GM18868 (cell line): ENCODE data around the gene SCN1B.
"Not testable (repeated sequence)": the region's sequence is repeated elsewhere in the genome, so short reads cannot be mapped to it uniquely, and the experiment has no call there.

Source experiments
- ATAC-seq: cut with Tn5 transposase; IDR thresholded peaks from one replicate; pipeline ENCODE4 v1.9.1; 2021; ENCODE audit warnings: mild to moderate bottlenecking, moderate library complexity; ENCODE audit not compliant: unreplicated experiment

The SCN1B gene

GRCh38 chr19:35015954-35016351, 14.3 kb upstream of the SCN1B start:
- ATAC-seq, result no peak

GRCh38 chr19:35017507-35017906, 12.8 kb upstream of the SCN1B start:
- ATAC-seq, result no peak

GRCh38 chr19:35018379-35018778, 11.9 kb upstream of the SCN1B start:
- no peak for ATAC-seq

- no peak for ATAC-seq
These were observed 11.1 kb upstream of the SCN1B start for GRCh38 chr19:35019144-35019543.

GRCh38 chr19:35021016-35021415, 9.3 kb upstream of the SCN1B start:
- ATAC-seq, result no peak

GRCh38 chr19:35021596-35021995, 8.7 kb upstream of the SCN1B start:
- no peak for ATAC-seq

GRCh38 chr19:35022460-35022859, 7.8 kb upstream of the SCN1B start:
- ATAC-seq, result no peak

GRCh38 chr19:35023428-35023827, 6.8 kb upstream of the SCN1B start:
- ATAC-seq, result no peak

- no peak for ATAC-seq
These were observed 6.2 kb upstream of the SCN1B start for GRCh38 chr19:35024095-35024494.

- ATAC-seq, result no peak
These were observed 4.3 kb upstream of the SCN1B start for GRCh38 chr19:35025969-35026368.

- no peak for ATAC-seq
These were observed 3.9 kb upstream of the SCN1B start for GRCh38 chr19:35026418-35026817.

GRCh38 chr19:35027009-35027408, 3.3 kb upstream of the SCN1B start:
- ATAC-seq, result no peak

- no peak for ATAC-seq
These were observed 2.2 kb upstream of the SCN1B start for GRCh38 chr19:35027851-35028599.

- not testable (repeated sequence) for ATAC-seq
These were observed 1.7 kb upstream of the SCN1B start for GRCh38 chr19:35028600-35028885.

GRCh38 chr19:35029275-35029736, 964 bp upstream of the SCN1B start:
- ATAC-seq, result not testable (repeated sequence)

- no peak for ATAC-seq
These were observed 473 bp upstream of the SCN1B start for GRCh38 chr19:35029737-35030256.

- no peak for ATAC-seq
These were observed 1.0 kb downstream of the SCN1B start for GRCh38 chr19:35031072-35031881.

- no peak for ATAC-seq
These were observed 2.1 kb downstream of the SCN1B start for GRCh38 chr19:35032356-35032865.

- ATAC-seq, result no peak
These were observed 3.1 kb downstream of the SCN1B start for GRCh38 chr19:35033067-35034004.

GRCh38 chr19:35034005-35034502, 3.8 kb downstream of the SCN1B start:
- ATAC-seq, result no peak
